ENCODE measurements around the gene LAMA3.

- TF ChIP-seq POLR2A (IDR thresholded peaks at IDR 0.05; ENCODE audit: low read length) (no peak), GATA1 (IDR thresholded peaks at IDR 0.05; ENCODE audit: low read depth, low read length) (no peak)
Observed at GRCh38 chr18:23883277-23883790, 194.1 kb downstream of the LAMA3 start.

Measured in erythroblast (primary cell).